GM10266 (cell line): Measurements from ENCODE around the gene TAF5.
"Not testable (repeated sequence)": the region's sequence is repeated elsewhere in the genome, so short reads cannot be mapped to it uniquely, and the experiment has no call there.

Experiments
- DNase-seq: peaks from one replicate; pipeline ENCODE4 v3.0.0; 2012; ENCODE audit errors: extremely low spot score
- TF ChIP-seq, protein P1 (sequence below): IDR thresholded peaks from 2 replicates; pipeline ENCODE4 v1.5.1; 2012; ENCODE audit warnings: mild to moderate bottlenecking, low read depth; ENCODE audit not compliant: control insufficient read depth, insufficient read depth; ENCODE audit errors: missing control alignments

The TAF5 gene

DNA sequence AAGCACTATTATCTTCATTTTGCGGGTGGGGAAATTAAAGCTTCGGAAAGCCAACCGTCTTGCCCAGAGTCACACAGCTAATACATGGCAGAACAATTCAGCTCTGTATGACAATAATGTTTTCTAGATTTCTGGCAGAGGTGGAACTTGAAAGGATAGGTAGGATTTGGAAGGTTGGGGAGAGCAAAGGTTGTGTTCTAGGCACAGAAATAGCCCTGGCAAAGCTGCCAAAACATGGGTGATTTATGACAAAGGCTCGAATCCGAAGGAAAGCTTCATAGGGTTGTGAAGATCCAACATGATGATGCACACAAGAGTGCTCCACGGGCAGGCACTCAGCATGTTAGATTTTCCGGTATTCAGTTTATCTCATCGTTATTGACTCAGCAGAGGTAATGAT is 47.8 kb downstream of the TAF5 start:
- TF ChIP-seq, protein P1, sequence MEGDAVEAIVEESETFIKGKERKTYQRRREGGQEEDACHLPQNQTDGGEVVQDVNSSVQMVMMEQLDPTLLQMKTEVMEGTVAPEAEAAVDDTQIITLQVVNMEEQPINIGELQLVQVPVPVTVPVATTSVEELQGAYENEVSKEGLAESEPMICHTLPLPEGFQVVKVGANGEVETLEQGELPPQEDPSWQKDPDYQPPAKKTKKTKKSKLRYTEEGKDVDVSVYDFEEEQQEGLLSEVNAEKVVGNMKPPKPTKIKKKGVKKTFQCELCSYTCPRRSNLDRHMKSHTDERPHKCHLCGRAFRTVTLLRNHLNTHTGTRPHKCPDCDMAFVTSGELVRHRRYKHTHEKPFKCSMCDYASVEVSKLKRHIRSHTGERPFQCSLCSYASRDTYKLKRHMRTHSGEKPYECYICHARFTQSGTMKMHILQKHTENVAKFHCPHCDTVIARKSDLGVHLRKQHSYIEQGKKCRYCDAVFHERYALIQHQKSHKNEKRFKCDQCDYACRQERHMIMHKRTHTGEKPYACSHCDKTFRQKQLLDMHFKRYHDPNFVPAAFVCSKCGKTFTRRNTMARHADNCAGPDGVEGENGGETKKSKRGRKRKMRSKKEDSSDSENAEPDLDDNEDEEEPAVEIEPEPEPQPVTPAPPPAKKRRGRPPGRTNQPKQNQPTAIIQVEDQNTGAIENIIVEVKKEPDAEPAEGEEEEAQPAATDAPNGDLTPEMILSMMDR, result no peak
- no peak for DNase-seq

DNA sequence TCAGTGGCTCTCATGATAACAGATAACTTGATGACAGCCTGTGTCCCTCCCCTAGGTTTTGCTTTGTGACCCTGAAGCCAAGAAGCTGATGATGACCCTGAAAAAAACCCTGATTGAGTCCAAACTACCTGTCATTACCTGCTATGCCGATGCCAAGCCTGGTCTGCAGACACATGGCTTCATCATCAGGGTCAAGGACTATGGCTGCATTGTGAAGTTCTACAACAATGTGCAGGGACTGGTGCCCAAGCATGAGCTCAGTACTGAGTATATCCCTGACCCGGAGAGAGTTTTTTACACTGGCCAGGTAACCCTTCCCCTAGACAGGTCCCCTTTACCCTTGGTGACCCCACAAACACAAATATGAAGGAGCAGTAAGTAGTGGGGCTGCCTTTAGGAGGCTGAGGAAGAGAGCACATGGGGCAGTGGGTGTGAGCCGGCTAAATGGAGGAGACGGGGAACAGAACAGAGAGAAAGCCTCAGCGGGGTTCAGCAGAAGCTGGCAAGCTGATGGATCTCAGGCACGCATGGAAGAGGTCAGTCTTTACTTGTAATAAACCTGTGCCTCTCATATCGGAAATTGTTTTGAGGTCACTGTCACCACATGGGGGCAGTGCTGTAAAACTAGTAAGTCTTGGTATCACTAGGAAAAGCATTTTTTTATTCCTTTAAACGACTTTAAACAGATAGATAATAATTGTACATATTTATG is 48.8 kb downstream of the TAF5 start:
- TF ChIP-seq, protein P1, result peak; percentile 73
- peak; percentile 59 for DNase-seq

DNA sequence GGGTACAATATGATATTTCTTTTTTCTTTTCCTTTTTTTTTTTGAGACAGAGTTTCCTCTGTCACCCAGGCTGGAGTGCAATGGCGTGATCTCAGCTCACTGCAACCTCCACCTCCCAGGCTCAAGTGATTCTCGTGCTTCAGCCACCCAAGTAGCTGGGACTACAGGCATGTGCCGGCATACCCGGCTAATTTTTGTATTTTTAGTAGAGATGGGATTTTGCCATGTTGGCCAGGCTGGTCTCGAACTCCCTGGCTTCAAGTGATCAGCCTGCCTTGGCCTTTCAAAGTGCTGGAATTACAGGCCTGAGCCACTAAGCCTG is 49.3 kb downstream of the TAF5 start:
- not testable (repeated sequence) for DNase-seq

DNA sequence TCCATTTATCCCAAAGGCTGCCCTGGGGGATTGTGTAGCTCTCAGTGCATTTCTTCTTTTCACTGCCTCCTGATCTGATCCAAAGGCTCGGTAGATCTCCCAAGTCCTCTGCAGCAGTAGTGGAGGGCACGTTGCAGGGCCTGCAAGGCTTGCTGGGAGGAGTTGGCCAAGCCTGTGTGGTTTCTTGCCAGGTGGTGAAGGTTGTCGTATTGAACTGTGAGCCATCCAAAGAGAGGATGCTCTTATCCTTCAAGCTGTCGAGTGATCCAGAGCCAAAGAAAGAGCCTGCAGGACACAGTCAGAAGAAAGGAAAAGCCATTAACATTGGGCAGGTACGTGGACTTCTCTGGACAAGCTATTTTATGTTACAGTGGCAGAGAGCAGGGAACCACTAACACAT is 49.8 kb downstream of the TAF5 start:
- DNase-seq, result no peak
- TF ChIP-seq, protein P1, result no peak

- TF ChIP-seq, protein P1, result no peak
- DNase-seq, result no peak
Measured at GRCh38 chr10:103419101-103419500, 51.3 kb downstream of the TAF5 start.

GRCh38 chr10:103423748-103424147 is 56.0 kb downstream of the TAF5 start:
- TF ChIP-seq, protein P1, result no peak
- DNase-seq, result no peak

- no peak for DNase-seq
- TF ChIP-seq, protein P1, result no peak
Measured at GRCh38 chr10:103427866-103428265, 60.1 kb downstream of the TAF5 start.
